HUDEP-2 (cell line): ENCODE measurements around the gene WDR35.
A peak's percentile ranks its signal among the peaks of the same experiment; 100 is the strongest.

ENCODE experiments used
- DNase-seq, 76 experiments: peaks; one replicate each; lab custom pipeline; 2025; ENCODE audit not compliant: unreplicated experiment in 76 of 76; lab: John Stamatoyannopoulos, UW

Gene WDR35

GRCh38 chr2:20012032-20012281 lies 22.1 kb upstream of the WDR35 start:
- DNase-seq, result no peak

GRCh38 chr2:20011276-20012031 lies 21.5 kb upstream of the WDR35 start:
- no peak for DNase-seq

- DNase-seq, result no peak
Observed at GRCh38 chr2:20008703-20009102, 18.8 kb upstream of the WDR35 start.

- DNase-seq, result no peak
Observed at GRCh38 chr2:20005891-20006470, 16.1 kb upstream of the WDR35 start.

- DNase-seq, result no peak
Observed at GRCh38 chr2:20005067-20005627, 15.2 kb upstream of the WDR35 start.

GRCh38 chr2:20001361-20001863 lies 11.5 kb upstream of the WDR35 start:
- no peak for DNase-seq

- no peak for DNase-seq
Observed at GRCh38 chr2:19993731-19994130, 3.8 kb upstream of the WDR35 start.

- no peak for DNase-seq
Observed at GRCh38 chr2:19991895-19992294, 2.0 kb upstream of the WDR35 start.

GRCh38 chr2:19990416-19990728 lies 467 bp upstream of the WDR35 start:
- DNase-seq, result no peak

GRCh38 chr2:19989342-19989666 lies 601 bp downstream of the WDR35 start:
- peak in 3 of 76 experiments; percentile 1 to 19 (median 6) for DNase-seq

- DNase-seq, result no peak
Observed at GRCh38 chr2:19988600-19988999, 1.3 kb downstream of the WDR35 start.

- DNase-seq, result no peak
Observed at GRCh38 chr2:19987936-19988335, 2.0 kb downstream of the WDR35 start.

GRCh38 chr2:19982268-19982667 lies 7.6 kb downstream of the WDR35 start:
- DNase-seq, result no peak

- peak in 1 of 76 experiments; percentile 1 for DNase-seq
Observed at GRCh38 chr2:19979932-19980331, 10.0 kb downstream of the WDR35 start.

GRCh38 chr2:19973466-19973865 lies 16.4 kb downstream of the WDR35 start:
- no peak for DNase-seq

- no peak for DNase-seq
Observed at GRCh38 chr2:19971691-19972090, 18.2 kb downstream of the WDR35 start.

- DNase-seq, result no peak
Observed at GRCh38 chr2:19963386-19963785, 26.5 kb downstream of the WDR35 start.

- peak in 68 of 76 experiments; percentile 1 to 74 (median 36) for DNase-seq
Observed at GRCh38 chr2:19955544-19956422, 34.1 kb downstream of the WDR35 start.

- no peak for DNase-seq
Observed at GRCh38 chr2:19949071-19949470, 40.8 kb downstream of the WDR35 start.

GRCh38 chr2:19947184-19947940 lies 42.5 kb downstream of the WDR35 start:
- no peak for DNase-seq
